OCI-LY7 (cell line): ENCODE results near the gene DPF3. TPM values are rescaled to one million over a fixed set of nuclear protein-coding genes. Genes with fewer than 3 reads are reported as not detected.

Source experiments
- BruUV-seq: library from RNA; stranded (reverse); fragments of 400-500 nt; replicated peaks from 2 replicates; lab custom pipeline; 2021; lab: Mats Ljungman, UMichigan
- CTCF ChIA-PET: fragments of 300-600 bp; sonication (Branson Sonifier 250); formaldehyde crosslinking; loops from one replicate; lab custom pipeline; 2022; ENCODE audit warnings: antibody characterized with exemption; ENCODE audit not compliant: unreplicated experiment; lab: Charles Lee
- POLR2A ChIA-PET: fragments of 300-600 bp; sonication (Branson Sonifier 250); formaldehyde crosslinking; loops from one replicate; lab custom pipeline; 2022; ENCODE audit warnings: antibody characterized with exemption; lab: Charles Lee
- DNase-seq: peaks from one replicate; pipeline ENCODE4 v3.0.0-alpha.2; 2015; ENCODE audit warnings: low spot score
- H2AFZ ChIP-seq: fragments of 200-600 bp; sonication (generic), shearing (Covaris generic); 2 replicates; pipeline ENCODE4 v1.6.1; 2014; ENCODE audit warnings: mild to moderate bottlenecking, antibody characterized with exemption, low read length, moderate library complexity
- H3K27ac ChIP-seq: fragments of 200-600 bp; sonication (generic); 2 replicates; pipeline ENCODE4 v1.5.1; 2014; ENCODE audit warnings: mixed run types, low read depth, mild to moderate bottlenecking, moderate library complexity, low read length, inconsistent platforms; ENCODE audit not compliant: poor library complexity, severe bottlenecking
- H3K36me3 ChIP-seq: fragments of 200-600 bp; sonication (generic); 2 replicates; pipeline ENCODE4 v1.6.1; 2014; ENCODE audit warnings: mild to moderate bottlenecking, antibody characterized with exemption, low read length, moderate library complexity, mixed read lengths; ENCODE audit not compliant: insufficient read depth
- H3K4me1 ChIP-seq: fragments of 200-600 bp; sonication (generic); 2 replicates; pipeline ENCODE4 v1.5.1; 2014; ENCODE audit warnings: mild to moderate bottlenecking, low read length; ENCODE audit not compliant: insufficient read depth, poor library complexity, severe bottlenecking
- H3K4me2 ChIP-seq: fragments of 200-600 bp; sonication (generic); 2 replicates; pipeline ENCODE4 v1.6.1; 2014; ENCODE audit warnings: mild to moderate bottlenecking, low read length
- H3K4me3 ChIP-seq: fragments of 200-600 bp; sonication (generic); 2 replicates; pipeline ENCODE4 v1.5.1; 2014; ENCODE audit warnings: mild to moderate bottlenecking, low read depth, low read length; ENCODE audit not compliant: poor library complexity, severe bottlenecking
- H3K79me2 ChIP-seq: fragments of 200-600 bp; sonication (generic); 2 replicates; pipeline ENCODE4 v1.6.1; 2016; ENCODE audit warnings: low read depth, mild to moderate bottlenecking, low read length, moderate library complexity, mixed read lengths; ENCODE audit not compliant: insufficient read depth
- H3K9me2 ChIP-seq: fragments of 200-600 bp; sonication (generic); 2 replicates; pipeline ENCODE4 v1.6.1; 2016; ENCODE audit warnings: mild to moderate bottlenecking, low read length, mixed read lengths; ENCODE audit not compliant: insufficient read depth
- H3K9me3 ChIP-seq: fragments of 200-600 bp; sonication (generic); 2 replicates; pipeline ENCODE4 v1.6.1; 2014; ENCODE audit warnings: mild to moderate bottlenecking, mixed run types, low read length, mixed read lengths
- H4K20me1 ChIP-seq: fragments of 200-600 bp; sonication (generic); 2 replicates; pipeline ENCODE4 v1.6.1; 2014; ENCODE audit warnings: mild to moderate bottlenecking, antibody characterized with exemption, low read length, moderate library complexity, mixed read lengths; ENCODE audit not compliant: insufficient read depth
- EZH2phosphoT487 ChIP-seq: fragments of 200-600 bp; sonication (generic); IDR thresholded peaks from 2 replicates; pipeline ENCODE4 v1.6.1; 2018; ENCODE audit warnings: low read depth, borderline replicate concordance, mild to moderate bottlenecking, mixed run types, antibody characterized with exemption, low read length, moderate library complexity, mixed read lengths
- intact Hi-C: fragments of 100-400 bp; cut with micrococcal nuclease; formaldehyde crosslinking; loops from one replicate; pipeline ENCODE4 v1.10.0; 2022; ENCODE audit not compliant: unreplicated experiment
- total RNA-seq, 2 experiments: library from RNA; depleted of rRNA in 1 of 2; stranded (reverse); fragments of >200 nt in 1 of 2; shearing (Covaris generic) in 1 of 2; gene quantifications; 2 replicates each; pipeline ENCODE4 v1.2.3, GENCODE V29; 2014 to 2022
- TF ChIP-seq, protein P1 (sequence below): fragments of 200-600 bp; sonication (generic); conservative IDR thresholded peaks from 2 replicates; pipeline ENCODE4 v1.5.1; 2014; ENCODE audit warnings: mild to moderate bottlenecking, antibody characterized with exemption, low read length, moderate library complexity, mixed read lengths

Gene DPF3
- total RNA-seq, 2 experiments from 2014 or later, result 0.42 TPM; not detected in 1

DNA sequence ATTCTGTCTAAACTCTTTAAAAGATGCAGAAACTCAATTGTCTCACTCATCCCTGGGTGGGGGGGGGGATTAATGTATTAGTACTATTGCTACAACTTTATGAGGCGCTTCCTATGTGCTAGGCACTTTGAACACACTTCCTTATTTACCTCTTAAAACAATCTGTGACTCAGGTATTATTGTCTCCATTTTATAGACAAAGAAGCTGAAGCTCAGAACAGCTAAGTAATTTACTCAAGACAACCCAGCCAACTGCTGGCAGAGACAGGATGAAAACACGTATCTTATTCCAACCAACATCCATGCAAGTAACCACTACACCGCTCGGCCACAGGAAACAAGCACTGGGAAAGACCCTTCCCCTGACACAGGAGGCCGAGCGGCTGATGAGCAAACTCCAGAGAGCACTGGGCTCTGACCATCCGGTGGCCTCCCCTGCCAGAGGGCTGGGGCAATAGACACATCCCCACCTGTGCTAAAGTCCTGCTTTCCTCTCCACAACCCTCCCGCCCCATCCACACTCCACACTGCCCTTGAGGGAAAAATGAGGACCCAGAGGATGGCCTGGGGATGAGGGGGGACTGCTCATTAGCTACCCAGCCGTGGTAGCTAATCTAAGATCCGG lies 244.2 kb downstream of the DPF3 start:
- ChIA-PET CTCF (interaction anchor here (0.6 kb wide), 1 partner anchor 759 kb away, joined by 3 read pairs; no protein-coding TSS in a partner anchor), POLR2A (interaction anchor here (0.6 to 1.1 kb wide), 3 partner anchors 12 to 1100 kb away, joined by 3 to 4 read pairs (median 3); no protein-coding TSS in a partner anchor)
- H3K4me2 ChIP-seq, result no peak overlapping the region
- intact Hi-C loops, result no loop called here
- H3K27ac ChIP-seq, result no peak overlapping the region
- H3K9me2 ChIP-seq, result no peaks in the 10 kb centered on the region
- H3K79me2 ChIP-seq, result no peaks in the 10 kb centered on the region
- H3K4me3 ChIP-seq, result no peak overlapping the region
- no peak for TF ChIP-seq EZH2phosphoT487
- TF ChIP-seq, protein P1, sequence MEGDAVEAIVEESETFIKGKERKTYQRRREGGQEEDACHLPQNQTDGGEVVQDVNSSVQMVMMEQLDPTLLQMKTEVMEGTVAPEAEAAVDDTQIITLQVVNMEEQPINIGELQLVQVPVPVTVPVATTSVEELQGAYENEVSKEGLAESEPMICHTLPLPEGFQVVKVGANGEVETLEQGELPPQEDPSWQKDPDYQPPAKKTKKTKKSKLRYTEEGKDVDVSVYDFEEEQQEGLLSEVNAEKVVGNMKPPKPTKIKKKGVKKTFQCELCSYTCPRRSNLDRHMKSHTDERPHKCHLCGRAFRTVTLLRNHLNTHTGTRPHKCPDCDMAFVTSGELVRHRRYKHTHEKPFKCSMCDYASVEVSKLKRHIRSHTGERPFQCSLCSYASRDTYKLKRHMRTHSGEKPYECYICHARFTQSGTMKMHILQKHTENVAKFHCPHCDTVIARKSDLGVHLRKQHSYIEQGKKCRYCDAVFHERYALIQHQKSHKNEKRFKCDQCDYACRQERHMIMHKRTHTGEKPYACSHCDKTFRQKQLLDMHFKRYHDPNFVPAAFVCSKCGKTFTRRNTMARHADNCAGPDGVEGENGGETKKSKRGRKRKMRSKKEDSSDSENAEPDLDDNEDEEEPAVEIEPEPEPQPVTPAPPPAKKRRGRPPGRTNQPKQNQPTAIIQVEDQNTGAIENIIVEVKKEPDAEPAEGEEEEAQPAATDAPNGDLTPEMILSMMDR, result no peak
- no peaks in the 10 kb centered on the region for H3K36me3 ChIP-seq
- no peaks in the 10 kb centered on the region for H4K20me1 ChIP-seq
- no peaks in the 10 kb centered on the region for H3K4me1 ChIP-seq
- no TSS peak for BruUV-seq
- H2AFZ ChIP-seq, result no peak overlapping the region
- H3K9me3 ChIP-seq, result no peaks in the 10 kb centered on the region
- no peak for DNase-seq

DNA sequence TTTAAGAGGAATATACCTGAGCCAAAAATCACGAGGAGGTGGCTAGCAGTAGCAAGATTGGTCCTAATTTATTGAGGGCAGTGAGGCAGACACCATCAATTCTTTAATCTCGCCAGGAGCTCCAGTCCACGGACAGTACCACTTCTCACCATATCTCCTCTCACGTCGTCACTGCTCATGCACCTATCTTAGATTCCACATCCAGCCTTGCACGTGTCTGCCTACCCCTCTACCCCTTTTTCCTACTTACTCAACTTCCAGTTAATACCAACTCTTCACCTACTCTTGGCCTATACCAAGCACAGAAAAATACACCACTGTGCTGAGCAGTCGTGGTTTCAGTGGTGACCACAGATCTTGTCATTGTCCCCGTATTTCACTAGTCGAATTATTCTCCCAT lies 246.1 kb downstream of the DPF3 start:
- no peak for TF ChIP-seq EZH2phosphoT487
- TF ChIP-seq, protein P1, result no peak
- Histone ChIP-seq H3K4me2 (no peak overlapping the region), H3K4me3 (no peak overlapping the region), H3K9me3 (no peaks in the 10 kb centered on the region), H3K36me3 (no peaks in the 10 kb centered on the region), H4K20me1 (no peaks in the 10 kb centered on the region), H3K4me1 (no peaks in the 10 kb centered on the region), H3K27ac (no peak overlapping the region), H3K9me2 (no peaks in the 10 kb centered on the region), H3K79me2 (no peaks in the 10 kb centered on the region), H2AFZ (no peak overlapping the region)
- ChIA-PET CTCF (no interaction called here), POLR2A (no interaction called here)
- intact Hi-C loops, result no loop called here
- no TSS peak for BruUV-seq
- DNase-seq, result no peak

DNA sequence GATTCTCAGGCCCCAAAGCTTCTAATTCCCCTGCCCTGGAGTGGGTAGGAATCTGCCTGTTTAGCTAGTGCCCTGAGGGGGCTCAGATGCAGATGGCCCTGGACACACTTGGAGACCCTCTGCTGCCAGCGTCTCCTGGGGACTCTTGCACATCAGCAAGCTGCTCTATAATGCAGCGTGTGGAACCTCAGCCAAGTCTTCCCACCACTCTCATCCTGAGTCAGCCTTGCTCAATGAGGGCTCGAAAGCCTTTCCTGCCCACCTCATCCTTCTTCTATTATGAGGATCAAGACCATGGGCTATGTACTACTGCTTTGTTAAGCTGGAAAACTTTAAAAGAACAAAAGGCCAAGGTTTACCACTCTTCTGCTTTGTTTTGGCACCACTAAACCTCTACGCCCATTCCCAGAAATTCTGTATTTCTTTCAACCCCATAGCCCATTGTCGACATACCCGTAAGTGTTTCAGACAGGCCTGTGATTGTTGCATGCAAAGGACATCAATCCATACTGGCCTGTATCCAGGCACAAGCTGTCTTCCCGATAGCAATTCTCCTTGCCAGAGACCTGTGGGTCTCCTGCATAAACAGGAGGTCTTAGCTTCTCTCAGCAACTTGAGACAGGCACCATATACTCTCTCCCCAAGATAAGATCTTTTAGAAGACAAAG lies 246.9 kb downstream of the DPF3 start:
- POLR2A ChIA-PET, result no interaction called here

More for the DNA sequence above, 246.9 kb downstream of the DPF3 start:
- intact Hi-C loops, result no loop called here
- no TSS peak for BruUV-seq
- CTCF ChIA-PET, result no interaction called here
- no peak for DNase-seq
- Histone ChIP-seq H3K4me2 (no peak overlapping the region), H3K79me2 (no peaks in the 10 kb centered on the region), H3K9me3 (no peaks in the 10 kb centered on the region), H4K20me1 (no peaks in the 10 kb centered on the region), H3K4me3 (no peak overlapping the region), H2AFZ (no peak overlapping the region), H3K36me3 (no peaks in the 10 kb centered on the region), H3K27ac (no peak overlapping the region), H3K4me1 (no peaks in the 10 kb centered on the region), H3K9me2 (no peaks in the 10 kb centered on the region)
- no peak for TF ChIP-seq EZH2phosphoT487
- TF ChIP-seq, protein P1, result no peak
